HG03521 (cell line): ENCODE results near the gene NR1H2.

Experiments used
- ATAC-seq: cut with Tn5 transposase; IDR thresholded peaks from one replicate; pipeline ENCODE4 v1.9.1; 2021; ENCODE audit warnings: mild to moderate bottlenecking, moderate library complexity; ENCODE audit not compliant: unreplicated experiment

Gene NR1H2

DNA sequence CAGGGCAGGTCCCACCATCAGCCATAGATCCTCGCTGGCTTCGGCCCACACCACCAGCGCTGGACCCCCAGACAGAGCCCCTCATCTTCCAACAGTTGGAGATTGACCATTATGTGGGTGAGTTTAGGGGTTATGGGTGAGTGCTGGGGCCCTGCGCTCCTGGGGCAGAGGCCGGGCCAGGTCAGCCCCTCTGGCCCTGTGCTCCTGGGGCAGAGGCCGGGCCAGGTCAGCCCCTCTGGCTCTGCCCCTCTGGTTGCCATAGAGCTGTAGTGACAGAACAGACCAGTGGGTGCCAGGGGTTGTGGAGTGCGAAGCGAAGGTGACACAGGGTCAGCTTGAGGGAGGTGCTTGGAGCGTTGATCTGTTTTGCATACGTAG, 23.1 kb downstream of the NR1H2 start:
- no peak for ATAC-seq

DNA sequence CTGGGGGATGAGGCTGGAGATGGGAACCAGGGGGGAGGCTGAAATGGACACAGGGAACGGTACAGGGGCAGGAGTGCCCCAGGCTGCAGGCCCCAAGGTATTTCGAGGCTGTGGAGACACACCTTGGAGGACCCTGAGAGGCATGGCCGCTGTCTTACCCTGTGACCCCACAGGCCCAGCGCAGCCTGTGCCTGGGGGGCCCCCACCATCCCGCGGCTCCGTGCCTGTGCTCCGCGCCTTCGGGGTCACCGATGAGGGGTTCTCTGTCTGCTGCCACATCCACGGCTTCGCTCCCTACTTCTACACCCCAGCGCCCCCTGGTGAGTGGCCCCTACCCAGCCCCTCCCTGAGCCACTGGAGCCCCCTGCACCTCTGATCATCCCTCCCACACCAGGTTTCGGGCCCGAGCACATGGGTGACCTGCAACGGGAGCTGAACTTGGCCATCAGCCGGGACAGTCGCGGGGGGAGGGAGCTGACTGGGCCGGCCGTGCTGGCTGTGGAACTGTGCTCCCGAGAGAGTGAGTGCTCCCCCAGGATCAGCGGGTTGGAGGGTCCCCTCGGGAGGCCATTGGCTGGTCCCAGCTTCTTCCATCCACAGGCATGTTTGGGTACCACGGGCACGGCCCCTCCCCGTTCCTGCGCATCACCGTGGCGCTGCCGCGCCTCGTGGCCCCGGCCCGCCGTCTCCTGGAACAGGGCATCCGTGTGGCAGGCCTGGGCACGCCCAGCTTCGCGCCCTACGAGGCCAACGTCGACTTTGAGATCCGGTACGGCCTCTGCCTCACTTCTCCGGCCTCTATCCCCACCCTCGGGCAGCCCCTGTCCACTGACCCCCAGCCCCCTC, 25.6 kb downstream of the NR1H2 start:
- ATAC-seq = no peak

DNA sequence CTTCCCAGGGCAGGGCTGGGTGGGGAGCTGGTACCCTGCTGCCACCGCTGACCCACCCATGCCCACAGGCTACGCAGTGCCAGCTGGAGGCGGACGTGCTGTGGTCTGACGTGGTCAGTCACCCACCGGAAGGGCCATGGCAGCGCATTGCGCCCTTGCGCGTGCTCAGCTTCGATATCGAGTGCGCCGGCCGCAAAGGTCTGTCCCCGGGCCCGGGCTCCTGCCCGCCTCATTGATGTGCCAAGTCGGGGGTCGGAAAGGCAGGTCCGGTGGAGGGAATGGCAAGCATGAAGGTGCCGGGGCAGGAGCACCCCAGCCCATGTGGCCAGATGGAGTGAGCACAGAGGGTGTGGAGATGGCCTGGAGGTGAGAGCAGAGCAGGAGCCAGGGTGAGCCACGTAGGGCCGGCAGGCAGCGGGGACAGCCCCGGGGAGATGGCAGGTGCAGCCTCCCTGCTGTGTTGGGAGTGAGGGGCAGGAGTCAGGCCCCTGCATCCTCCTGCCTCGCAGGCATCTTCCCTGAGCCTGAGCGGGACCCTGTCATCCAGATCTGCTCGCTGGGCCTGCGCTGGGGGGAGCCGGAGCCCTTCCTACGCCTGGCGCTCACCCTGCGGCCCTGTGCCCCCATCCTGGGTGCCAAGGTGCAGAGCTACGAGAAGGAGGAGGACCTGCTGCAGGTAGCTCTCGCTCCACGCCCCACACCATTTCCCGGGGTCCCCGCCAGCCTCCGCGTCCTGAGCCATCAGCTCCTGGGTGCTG, 26.5 kb downstream of the NR1H2 start:
- no peak for ATAC-seq

DNA sequence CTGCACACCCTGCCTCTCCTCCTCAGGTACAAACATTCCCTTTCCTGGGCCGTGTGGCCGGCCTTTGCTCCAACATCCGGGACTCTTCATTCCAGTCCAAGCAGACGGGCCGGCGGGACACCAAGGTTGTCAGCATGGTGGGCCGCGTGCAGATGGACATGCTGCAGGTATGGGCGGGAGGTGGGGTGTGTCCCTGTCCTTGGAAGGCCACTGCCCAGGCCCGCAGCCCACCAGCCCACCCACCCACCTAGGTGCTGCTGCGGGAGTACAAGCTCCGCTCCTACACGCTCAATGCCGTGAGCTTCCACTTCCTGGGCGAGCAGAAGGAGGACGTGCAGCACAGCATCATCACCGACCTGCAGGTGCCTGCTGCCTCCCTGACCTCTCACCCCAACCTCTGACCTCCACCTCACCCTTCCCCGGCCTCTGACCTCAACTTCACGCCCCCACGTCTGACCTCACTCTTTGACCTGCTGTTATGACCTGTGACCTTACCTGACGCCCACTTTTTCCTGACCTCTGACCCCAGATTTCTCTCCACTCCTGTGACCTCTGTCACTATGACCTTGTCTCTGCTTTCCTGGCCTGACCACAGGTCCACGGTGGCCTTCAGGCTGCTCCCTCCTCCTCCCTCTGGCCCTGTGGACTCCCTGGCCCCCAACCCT, 30.0 kb downstream of the NR1H2 start:
- ATAC-seq = no peak

DNA sequence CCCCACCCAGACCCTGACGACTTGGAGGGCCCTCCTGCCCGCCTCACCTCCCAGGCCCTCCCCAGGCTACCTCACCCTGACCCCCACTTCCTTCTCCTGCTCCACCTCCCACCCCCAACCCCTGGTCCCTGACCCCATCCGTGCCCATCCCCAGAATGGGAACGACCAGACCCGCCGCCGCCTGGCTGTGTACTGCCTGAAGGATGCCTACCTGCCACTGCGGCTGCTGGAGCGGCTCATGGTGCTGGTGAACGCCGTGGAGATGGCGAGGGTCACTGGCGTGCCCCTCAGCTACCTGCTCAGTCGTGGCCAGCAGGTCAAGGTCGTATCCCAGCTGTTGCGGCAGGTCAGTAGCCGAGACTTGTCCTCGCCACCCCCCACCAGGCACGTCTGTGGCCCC, 30.6 kb downstream of the NR1H2 start:
- no peak for ATAC-seq

DNA sequence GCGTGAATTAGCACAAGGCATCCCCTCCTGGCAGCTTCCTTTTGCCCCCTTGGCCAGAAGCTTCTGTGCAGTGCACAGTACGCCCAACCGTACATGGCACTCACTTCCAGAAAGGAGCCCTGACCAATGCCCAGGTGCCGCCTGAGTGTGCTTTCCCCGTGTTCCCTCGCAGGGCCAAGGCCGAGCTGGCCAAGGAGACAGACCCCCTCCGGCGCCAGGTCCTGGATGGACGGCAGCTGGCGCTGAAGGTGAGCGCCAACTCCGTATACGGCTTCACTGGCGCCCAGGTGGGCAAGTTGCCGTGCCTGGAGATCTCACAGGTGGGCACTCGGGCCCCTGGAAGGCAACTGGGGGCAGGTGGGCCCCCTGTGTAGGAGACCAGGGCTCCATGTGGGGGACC, 33.1 kb downstream of the NR1H2 start:
- ATAC-seq = no peak

DNA sequence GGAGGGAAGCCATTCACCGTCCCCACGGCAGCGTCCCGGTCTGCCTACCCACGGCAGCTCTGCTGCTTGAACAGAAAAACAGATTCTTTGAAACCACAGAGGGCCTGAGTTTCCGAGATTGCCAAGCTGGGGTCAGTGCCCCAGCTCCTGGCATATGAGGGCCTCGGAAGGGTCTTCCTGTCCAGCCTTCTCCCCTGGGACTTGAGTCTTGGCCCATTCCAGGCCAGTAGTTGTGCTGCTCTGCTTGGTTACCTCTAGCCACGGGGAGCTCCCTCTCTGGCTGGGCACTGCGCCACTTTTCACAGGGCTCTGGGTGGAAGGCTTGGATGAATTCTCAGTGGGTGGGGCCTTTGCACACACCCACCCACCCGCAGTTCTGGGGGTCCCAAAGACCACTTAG, 33.9 kb downstream of the NR1H2 start:
- no peak for ATAC-seq

DNA sequence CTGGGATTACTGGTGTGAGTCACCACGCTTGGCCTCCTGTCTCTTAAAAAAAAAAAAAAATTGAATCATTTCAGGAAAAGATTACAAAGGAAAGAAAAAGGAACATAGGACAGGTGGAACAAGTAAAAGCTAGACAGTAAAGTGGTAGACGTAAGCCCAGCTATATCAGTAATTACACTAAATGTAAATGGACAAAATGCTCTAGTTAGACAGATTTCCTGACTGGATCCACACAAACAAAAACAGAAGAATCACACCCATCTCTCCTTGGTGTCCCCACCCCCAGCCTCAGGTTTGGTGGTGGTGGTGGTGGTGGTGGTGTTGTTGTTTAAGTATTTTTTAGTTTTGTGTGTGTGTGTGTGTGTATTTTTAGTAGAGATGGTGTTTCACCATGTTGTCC, 36.2 kb downstream of the NR1H2 start:
- ATAC-seq = no peak

DNA sequence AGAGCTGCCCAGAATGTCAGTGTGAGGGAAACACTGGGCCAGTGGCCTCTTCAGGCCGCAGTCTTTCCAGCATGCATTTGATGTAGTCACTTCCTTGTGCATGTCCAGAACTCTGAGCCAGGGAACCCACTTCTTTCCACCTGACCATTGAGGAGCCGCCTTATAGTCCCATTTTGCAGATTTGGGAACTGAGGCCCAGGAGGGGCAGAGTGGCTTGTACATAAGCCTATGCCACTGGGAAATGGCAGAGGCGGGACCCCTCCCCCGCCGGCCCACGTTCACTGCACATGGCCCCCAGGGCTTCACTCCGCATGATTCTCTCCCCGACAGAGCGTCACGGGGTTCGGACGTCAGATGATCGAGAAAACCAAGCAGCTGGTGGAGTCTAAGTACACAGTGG, 36.8 kb downstream of the NR1H2 start:
- ATAC-seq = no peak

DNA sequence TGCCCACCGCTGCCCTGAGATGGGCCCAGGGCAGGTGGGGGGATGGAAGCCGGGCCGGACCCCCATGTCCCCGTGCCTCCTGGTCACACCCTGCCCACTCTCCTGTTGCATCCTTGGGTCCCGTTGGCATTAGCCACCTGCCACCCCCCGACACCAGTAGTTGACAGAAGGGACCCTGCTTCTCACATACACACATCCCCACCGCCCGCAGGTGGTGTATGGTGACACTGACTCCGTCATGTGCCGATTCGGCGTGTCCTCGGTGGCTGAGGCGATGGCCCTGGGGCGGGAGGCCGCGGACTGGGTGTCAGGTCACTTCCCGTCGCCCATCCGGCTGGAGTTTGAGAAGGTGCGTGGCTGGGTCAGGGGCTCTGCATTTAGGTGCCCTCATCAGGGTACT, 37.3 kb downstream of the NR1H2 start:
- no peak for ATAC-seq

DNA sequence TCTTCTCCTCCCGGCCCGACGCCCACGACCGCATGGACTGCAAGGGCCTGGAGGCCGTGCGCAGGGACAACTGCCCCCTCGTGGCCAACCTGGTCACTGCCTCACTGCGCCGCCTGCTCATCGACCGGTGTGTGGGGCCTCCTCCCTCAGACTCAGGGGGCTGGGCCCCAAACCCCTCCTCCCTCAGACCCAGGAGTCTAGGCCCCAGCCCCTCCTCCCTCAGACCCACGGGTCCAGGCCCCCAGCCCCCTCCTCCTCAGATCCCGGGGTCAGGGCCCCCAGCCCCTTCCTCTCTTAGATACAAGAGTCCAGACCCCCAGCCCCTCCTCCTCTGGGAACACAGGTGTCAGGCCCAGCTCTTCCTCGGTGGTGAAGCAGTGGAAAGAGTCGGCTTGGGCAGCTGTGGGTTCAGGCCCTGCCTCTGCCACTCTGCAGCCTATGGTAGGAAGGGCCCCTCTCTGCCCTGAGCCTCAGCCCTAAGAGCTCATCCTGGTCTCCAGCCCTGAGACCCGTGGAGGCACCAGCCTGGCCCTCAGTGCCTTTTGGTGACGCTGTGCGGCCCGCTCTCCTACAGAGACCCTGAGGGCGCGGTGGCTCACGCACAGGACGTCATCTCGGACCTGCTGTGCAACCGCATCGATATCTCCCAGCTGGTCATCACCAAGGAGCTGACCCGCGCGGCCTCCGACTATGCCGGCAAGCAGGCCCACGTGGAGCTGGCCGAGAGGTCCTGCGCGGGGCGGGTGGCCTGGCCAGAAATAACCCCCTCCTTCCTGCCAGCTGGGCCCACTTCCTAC, 38.8 kb downstream of the NR1H2 start:
- ATAC-seq = peak; percentile 32

DNA sequence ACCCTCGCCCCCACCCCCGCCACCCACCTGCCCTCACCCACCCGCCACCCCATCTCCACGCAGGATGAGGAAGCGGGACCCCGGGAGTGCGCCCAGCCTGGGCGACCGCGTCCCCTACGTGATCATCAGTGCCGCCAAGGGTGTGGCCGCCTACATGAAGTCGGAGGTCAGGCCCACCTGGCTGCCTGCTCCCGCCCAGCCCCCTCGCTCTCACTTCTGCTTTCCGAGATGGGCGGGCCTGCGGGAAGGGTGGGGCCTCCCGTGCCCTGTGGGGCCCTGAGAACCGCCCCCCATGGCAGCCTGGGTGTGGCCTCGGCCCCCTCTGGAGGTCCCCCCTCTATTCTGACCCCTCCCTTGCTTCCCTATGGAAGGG, 39.4 kb downstream of the NR1H2 start:
- peak; percentile 43 for ATAC-seq

DNA sequence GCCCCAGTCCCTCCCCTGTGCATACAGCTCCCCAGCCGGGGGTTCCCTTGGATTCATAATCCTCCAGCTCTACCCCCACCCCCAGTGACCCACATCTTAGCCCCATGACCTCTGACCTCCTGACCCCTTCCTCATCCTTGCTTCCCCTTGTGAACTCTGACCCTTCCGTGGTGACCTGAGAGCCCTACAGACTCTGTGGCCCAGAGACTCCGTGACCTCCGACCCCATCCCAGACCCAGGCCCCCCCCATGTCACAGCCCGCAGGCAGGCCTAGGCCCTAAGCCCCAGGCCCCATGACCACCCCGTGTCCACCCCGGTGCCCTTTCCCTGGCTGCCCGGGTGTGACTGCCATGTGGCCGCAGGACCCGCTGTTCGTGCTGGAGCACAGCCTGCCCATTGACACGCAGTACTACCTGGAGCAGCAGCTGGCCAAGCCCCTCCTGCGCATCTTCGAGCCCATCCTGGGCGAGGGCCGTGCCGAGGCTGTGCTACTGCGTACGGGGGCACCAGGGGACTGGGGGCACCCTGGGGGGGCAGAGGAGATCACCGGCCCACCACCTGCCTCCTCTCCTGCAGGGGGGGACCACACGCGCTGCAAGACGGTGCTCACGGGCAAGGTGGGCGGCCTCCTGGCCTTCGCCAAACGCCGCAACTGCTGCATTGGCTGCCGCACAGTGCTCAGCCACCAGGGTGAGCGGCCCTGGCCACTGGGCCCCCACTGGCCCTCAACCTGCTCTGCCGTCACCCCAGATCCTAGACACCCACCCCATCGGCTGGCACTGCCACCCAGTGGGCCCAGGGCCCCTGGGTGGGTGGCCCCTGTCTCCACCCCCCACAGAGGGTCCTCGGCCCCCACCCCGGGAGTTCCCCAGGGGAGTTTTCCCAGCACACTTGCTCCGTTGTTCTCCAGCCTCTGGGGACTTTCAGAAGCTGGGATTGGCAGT, 40.0 kb downstream of the NR1H2 start:
- no peak for ATAC-seq

DNA sequence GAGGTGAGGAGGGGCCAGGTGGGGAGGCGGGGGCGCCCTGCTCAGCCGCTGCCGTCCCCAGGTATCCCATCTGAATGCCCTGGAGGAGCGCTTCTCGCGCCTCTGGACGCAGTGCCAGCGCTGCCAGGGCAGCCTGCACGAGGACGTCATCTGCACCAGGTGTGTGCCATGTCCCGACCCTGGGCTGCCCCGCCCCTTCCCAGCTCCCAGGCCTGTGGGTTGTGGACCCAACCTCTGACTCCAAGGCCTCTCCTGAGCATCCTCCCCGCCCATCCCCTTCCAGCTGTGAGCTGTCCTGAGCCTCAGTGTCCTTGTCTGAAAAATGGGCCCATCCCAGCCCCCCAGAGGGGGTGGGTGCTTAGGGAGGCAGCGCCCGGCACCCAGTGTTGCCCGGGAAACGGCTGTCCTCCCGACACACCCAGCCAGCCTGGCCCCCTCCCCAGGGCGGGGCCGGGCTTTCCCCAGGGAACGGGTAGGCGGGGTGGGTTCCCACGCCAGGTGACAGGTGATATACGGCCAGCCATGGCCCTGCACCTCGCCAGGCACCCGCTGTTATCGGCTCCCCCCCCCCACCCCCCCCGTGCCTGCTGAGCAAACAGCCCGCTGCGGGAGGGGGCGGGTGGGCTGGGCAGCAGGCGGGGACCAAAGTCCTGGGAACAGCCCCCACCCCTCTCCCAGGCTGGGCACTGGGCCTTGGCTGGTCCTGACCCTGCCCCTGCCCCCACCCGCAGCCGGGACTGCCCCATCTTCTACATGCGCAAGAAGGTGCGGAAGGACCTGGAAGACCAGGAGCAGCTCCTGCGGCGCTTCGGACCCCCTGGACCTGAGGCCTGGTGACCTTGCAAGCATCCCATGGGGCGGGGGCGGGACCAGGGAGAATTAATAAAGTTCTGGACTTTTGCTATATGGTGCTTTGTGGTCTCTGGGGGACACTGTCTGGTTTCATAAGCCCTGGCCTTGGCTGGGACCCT, 41.1 kb downstream of the NR1H2 start:
- no peak for ATAC-seq

DNA sequence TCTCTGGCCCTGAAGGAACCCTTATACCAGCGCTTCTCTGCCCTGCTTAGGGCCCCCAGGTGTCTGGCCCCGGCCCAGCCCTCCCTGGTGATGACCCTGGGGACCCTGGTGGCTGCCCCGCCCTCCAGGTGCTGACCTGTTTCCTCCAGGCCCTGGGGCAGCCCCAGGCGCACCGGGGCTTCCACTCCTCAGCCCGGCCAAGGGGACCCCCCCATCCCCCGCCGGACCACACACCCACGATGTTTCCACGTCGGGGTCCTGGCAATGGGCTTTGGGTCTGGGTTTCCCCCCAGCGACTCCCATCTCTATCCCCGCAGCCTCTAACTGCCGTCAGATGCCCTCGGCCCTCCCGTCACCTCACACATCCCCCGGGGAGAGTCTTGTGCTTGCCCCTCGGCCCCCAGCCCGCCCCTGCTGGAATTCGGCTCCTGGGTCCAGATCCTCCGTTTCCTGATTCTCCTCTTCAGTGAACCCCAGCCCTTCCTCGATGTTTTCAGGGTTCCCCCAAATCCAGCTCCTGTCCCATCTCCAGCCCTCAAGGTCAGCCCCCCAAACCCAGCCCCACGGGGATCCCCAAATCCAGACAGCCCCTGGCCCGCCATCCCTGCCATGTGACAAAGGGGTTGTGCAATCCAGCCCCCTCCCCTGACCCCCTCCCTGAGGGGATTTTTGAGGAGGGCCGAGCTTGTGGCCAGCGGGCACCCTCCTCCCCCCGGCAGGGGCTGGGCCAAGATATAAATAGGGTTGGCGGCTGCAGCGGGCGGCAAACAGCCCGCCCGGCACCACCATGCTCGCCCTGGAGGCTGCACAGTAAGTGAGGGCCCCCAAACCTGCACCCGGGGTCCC, 42.1 kb downstream of the NR1H2 start, which contains the start of gene SPIB:
Gene SPIB, plus strand, starts transcription at position 763 of the 846 bp plus-strand sequence. Its CDS starts 25 bp downstream, at position 788.
- no peak for ATAC-seq

DNA sequence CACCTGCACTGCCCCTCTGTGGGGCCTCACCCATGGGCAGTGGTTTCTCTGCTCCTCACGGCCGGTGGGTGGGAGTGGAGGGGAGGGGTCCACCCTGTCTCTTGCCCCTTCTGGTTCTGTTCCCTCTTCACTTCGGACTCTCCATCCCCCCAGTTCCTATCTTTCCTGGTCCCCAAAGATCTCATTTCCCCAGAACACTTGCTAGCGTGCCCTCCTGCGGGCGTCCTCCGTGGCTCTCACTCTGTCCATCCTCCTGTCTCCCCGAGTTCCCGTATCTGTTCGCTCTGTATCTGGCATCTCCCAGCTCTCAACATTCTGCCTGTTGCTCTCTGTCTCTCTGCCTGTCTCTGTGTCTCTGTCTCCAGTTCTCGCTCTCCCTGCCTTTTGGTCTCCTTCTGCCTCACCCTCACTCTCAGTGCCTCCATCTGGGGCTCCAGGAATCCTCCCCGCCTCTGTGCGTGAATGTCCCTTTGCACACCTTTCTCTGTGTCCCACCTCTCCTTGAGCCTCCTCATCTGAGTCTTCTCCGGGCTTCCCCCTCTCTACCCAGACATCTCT, 42.8 kb downstream of the NR1H2 start:
- no peak for ATAC-seq

DNA sequence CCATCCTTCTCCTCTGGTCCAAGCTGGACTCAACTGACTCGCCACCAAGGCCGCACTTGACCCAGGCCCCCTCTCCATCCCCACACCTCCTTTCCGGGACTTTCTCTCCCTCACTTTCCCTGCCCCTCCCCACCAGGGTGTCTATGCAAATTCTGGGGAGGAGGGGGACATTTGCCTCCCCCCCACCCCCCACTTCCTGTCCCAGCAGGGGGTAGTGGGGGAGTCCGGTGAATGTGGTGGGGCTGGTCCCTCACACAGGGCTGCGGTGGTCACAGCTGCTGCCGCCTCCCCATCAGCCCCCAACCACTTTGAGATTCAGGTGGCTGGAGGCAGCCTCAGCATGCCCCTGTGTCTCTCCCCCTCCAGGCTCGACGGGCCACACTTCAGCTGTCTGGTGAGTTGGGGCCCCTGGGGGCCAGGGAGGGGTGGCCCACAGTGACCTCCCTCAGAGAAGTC, 43.4 kb downstream of the NR1H2 start:
- no peak for ATAC-seq
